RWPE2 (cell line): Measurements from ENCODE around the gene FBXL13.
"Not testable (repeated sequence)": the region's sequence is repeated elsewhere in the genome, so short reads cannot be mapped to it uniquely, and the experiment has no call there.

Source experiments
- ATAC-seq: fragments of 200-7000 bp; cut with Tn5 transposase; 3 replicates; pipeline ENCODE4 v1.9.1; 2021; ENCODE audit warnings: low read depth
- DNase-seq: peaks from one replicate; pipeline ENCODE4 v3.0.0-alpha.2; 2020; ENCODE audit warnings: low spot score
- H3K27ac ChIP-seq: fragments of 450-650 bp; 2 replicates; pipeline ENCODE4 v1.5.1; 2017; ENCODE audit warnings: mild to moderate bottlenecking; ENCODE audit not compliant: poor library complexity, severe bottlenecking
- H3K27me3 ChIP-seq: fragments of 250-450 bp; sonication (Bioruptor Pico); 2 replicates; pipeline ENCODE4 v1.5.1; 2021; ENCODE audit warnings: mild to moderate bottlenecking, moderate library complexity; ENCODE audit not compliant: insufficient read depth, poor library complexity, severe bottlenecking
- H3K36me3 ChIP-seq: fragments of 250-450 bp; sonication (Bioruptor Pico); 2 replicates; pipeline ENCODE4 v1.5.1; 2020; ENCODE audit warnings: low read depth, mild to moderate bottlenecking, moderate library complexity
- H3K4me1 ChIP-seq: fragments of 250-450 bp; sonication (Bioruptor Pico); 2 replicates; pipeline ENCODE4 v1.5.1; 2021; ENCODE audit warnings: mild to moderate bottlenecking, moderate library complexity; ENCODE audit not compliant: insufficient read depth, poor library complexity, severe bottlenecking
- H3K4me3 ChIP-seq: fragments of 250-450 bp; sonication (Bioruptor Pico); 2 replicates; pipeline ENCODE4 v1.5.1; 2021; ENCODE audit warnings: mild to moderate bottlenecking, moderate library complexity; ENCODE audit not compliant: severe bottlenecking
- H3K9me3 ChIP-seq: fragments of 250-450 bp; sonication (Bioruptor Pico); 2 replicates; pipeline ENCODE4 v1.5.1; 2021; ENCODE audit warnings: mild to moderate bottlenecking, moderate library complexity; ENCODE audit not compliant: severe bottlenecking
- CTCF ChIP-seq: fragments of 450-650 bp; IDR thresholded peaks from one replicate; pipeline ENCODE4 v1.5.1; 2017; ENCODE audit warnings: mild to moderate bottlenecking, moderate library complexity; ENCODE audit not compliant: poor library complexity, severe bottlenecking

Gene FBXL13

DNA sequence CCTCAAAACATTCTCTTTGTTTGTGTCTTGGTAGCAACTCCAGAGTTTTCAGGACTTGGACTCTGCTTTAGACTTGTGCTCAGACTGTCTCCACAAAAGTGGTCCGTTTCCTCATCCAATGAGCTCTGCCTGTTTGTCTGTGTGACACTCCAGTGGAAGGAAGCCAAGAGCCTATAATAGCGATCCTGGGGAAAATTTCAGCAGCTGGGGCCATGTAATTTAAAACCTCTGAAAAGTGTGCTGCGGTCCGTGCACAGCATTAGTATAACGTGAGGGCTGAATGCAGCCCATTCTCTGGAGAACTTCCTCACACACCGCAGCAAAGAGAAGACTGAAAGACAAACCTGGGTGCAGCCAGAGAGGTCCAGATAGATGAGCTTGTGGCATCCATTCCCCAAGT, 161.9 kb downstream of the FBXL13 start, which contains the start of gene LRRC17:
Gene LRRC17 (plus strand): TSS at position 259 of the 400 bp plus-strand sequence. CDS start 20,914 bp downstream, outside the sequence.
- Histone ChIP-seq H3K27me3 (no peaks in the 10 kb centered on the region), H3K9me3 (no peaks in the 10 kb centered on the region), H3K4me1 (peaks cover 11% of the 10 kb centered on the region), H3K36me3 (no peaks in the 10 kb centered on the region), H3K4me3 (no peak within 1 kb of the TSS), H3K27ac (no peak within 1 kb of the TSS)
- no peak for TF ChIP-seq CTCF
- DNase-seq (no peak), ATAC-seq (no peak)

GRCh38 chr7:102908676-102909075, 165.9 kb downstream of the FBXL13 start:
- no peaks in the 10 kb centered on the region for H3K4me1 ChIP-seq
- H3K9me3 ChIP-seq = no peaks in the 10 kb centered on the region
- H3K27me3 ChIP-seq = no peaks in the 10 kb centered on the region
- H3K36me3 ChIP-seq = no peaks in the 10 kb centered on the region
- DNase-seq (no peak), ATAC-seq (no peak)
- H3K27ac ChIP-seq = no peak overlapping the region
- TF ChIP-seq CTCF = no peak
- H3K4me3 ChIP-seq = no peak overlapping the region

DNA sequence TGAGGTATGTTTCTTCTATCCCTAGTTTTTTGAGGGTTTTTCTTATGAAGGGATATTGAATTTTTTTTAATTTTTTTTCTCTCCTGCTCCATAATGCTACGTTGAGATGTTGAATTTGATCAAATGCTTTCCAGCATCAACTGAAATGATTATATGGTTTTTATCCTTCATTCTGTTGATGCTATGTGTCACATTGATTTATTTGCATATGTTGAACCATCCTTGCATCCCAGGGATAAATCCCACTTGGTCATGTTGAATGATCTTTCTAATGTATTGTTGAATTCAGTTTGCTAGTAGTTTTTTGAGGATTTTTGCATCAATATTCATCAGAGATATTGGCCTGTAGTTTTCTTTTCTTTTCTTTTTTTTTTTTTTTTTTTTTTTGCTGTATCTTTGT, 171.0 kb downstream of the FBXL13 start:
- H3K36me3 ChIP-seq, H3K4me1 ChIP-seq, H3K9me3 ChIP-seq, H3K27me3 ChIP-seq, DNase-seq, H3K4me3 ChIP-seq, ATAC-seq, H3K27ac ChIP-seq: not testable (repeated sequence)

DNA sequence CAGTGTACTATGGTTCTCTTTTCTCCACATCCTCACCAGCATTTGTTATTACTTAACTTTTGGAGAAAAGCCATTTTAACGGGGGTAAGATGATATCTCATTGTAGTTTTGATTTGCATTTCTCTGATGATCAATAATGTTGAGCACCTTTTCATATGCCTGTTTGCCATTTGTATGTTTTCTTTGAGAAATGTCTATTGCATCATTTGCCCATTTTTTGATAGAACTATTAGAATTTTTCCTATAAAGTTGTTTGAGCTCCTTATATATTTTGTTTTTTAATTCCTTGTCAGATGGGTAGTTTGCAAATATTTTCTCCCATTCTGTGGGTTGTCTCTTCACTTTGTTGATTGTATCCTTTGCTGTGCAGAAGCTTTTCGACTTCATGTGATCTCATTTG, 172.5 kb downstream of the FBXL13 start:
- H3K9me3 ChIP-seq, ATAC-seq: not testable (repeated sequence)

DNA sequence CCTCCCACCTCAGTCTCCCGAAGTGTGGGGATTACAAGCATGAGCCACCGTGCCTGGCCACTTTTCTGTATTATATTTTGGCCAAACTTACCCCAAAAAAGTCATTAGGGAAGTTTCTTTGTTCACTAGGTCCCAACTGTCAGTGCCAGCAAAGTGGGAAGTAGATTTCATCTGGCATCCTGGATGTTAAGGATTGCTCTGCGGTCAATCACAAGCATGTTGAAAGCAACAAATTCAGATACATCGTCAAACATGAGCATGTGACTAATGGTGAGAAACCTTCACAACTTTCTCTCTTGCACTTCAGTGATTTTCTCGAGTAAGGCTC, 176.1 kb downstream of the FBXL13 start:
- DNase-seq = no peak
- H3K4me1 ChIP-seq = no peaks in the 10 kb centered on the region
- no peaks in the 10 kb centered on the region for H3K27me3 ChIP-seq
- TF ChIP-seq CTCF = no peak
- ATAC-seq = no peak
- no peak overlapping the region for H3K4me3 ChIP-seq
- no peak overlapping the region for H3K27ac ChIP-seq
- no peaks in the 10 kb centered on the region for H3K36me3 ChIP-seq
- H3K9me3 ChIP-seq = peaks cover 3% of the 10 kb centered on the region

More for the DNA sequence above, 172.5 kb downstream of the FBXL13 start:
- H3K4me1 ChIP-seq, H3K27ac ChIP-seq, DNase-seq, H3K36me3 ChIP-seq, H3K27me3 ChIP-seq, H3K4me3 ChIP-seq: not testable (repeated sequence)

- no peak for TF ChIP-seq CTCF
- DNase-seq = no peak
- no peaks in the 10 kb centered on the region for H3K27me3 ChIP-seq
- H3K4me1 ChIP-seq = peaks cover under 1% of the 10 kb centered on the region
- no peak overlapping the region for H3K27ac ChIP-seq
- no peaks in the 10 kb centered on the region for H3K36me3 ChIP-seq
- ATAC-seq = no peak
- H3K4me3 ChIP-seq = no peak overlapping the region
- peaks cover under 1% of the 10 kb centered on the region for H3K9me3 ChIP-seq
Observed at GRCh38 chr7:102897856-102898531, 176.6 kb downstream of the FBXL13 start.
